ENCODE data around the gene TRPM5. TPM values are rescaled to one million over a fixed set of nuclear protein-coding genes. Genes with fewer than 3 reads are reported as not detected.

The TRPM5 gene
- total RNA-seq, 4 donors from 2014 or later: not detected

DNA sequence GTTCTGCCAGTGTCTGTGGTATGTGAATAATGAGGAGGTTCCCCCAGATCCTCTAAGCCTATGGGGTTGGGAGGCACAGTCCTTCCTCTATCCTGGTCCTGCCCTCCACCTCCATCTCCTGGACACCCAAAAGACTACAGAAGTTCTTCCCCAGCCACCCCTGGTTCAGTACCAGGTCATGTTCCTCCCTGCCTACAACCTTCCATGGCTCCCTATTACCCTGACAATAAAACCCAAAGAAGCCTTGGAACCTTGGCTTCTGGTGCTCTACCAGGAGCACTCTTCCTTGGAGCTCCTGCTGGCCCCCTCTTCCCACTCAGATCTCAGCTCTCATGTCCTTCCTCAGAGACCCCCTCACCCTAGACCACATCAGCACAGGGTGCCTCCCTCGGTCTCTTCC is 12.9 kb downstream of the TRPM5 start:
- no peak for DNase-seq
- no peaks in the 10 kb centered on the region for H3K36me3 ChIP-seq
- peaks cover 0 to 4% (median 0%) of the 10 kb centered on the region in 3 donors for H3K27me3 ChIP-seq
- no peaks in the 10 kb centered on the region for H3K9me3 ChIP-seq
- H3K4me1 ChIP-seq: no peaks in the 10 kb centered on the region
- ATAC-seq: no peak
- in situ Hi-C loops (cut with MboI; ENCODE audit: low sequenced_read_pairs in 4 of 4): loop anchor here in 2 of 4 donors (10.0 to 25.0 kb wide), 3 partner anchors 83 to 456 kb away; partner anchors contain the start of gene CDKN1C (in 1 of the 2)
- H3K4me3 ChIP-seq: no peak overlapping the region
- intact Hi-C loops (cut with DNase I; ENCODE audit: low total_unique reads): no loop called here
- no peak for TF ChIP-seq POLR2A (IDR thresholded peaks at IDR 0.05)
- TF ChIP-seq, protein P1, sequence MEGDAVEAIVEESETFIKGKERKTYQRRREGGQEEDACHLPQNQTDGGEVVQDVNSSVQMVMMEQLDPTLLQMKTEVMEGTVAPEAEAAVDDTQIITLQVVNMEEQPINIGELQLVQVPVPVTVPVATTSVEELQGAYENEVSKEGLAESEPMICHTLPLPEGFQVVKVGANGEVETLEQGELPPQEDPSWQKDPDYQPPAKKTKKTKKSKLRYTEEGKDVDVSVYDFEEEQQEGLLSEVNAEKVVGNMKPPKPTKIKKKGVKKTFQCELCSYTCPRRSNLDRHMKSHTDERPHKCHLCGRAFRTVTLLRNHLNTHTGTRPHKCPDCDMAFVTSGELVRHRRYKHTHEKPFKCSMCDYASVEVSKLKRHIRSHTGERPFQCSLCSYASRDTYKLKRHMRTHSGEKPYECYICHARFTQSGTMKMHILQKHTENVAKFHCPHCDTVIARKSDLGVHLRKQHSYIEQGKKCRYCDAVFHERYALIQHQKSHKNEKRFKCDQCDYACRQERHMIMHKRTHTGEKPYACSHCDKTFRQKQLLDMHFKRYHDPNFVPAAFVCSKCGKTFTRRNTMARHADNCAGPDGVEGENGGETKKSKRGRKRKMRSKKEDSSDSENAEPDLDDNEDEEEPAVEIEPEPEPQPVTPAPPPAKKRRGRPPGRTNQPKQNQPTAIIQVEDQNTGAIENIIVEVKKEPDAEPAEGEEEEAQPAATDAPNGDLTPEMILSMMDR (IDR thresholded peaks at IDR 0.05 in 4 of 5, conservative IDR thresholded peaks at IDR 0.05 in 1 of 5): no peak
- H3K27ac ChIP-seq: no peak overlapping the region

DNA sequence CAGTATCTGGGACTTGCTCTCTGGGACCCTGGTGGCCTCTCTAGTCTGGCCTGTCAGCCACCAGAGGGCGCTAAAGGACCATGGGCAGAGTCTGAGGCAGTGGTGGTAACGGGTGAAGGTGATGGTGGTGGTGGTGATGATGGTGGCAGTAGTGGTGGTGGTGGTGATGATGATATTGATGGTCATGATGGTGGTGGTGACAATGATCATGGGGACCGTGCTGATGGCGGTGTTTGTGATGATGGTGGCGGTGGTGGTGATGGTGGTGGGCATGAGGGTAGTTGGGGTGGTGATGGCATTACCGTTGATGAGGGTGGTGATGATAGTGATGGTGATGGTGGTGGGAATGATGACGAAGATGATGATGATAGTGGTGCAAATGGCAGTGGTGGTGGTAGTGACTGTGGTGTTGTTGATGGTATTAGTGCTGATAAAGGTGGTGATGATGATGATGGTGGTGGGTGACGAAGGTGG is 16.0 kb downstream of the TRPM5 start:
- no peaks in the 10 kb centered on the region for H3K36me3 ChIP-seq
- H3K27me3 ChIP-seq: no peaks in the 10 kb centered on the region
- ATAC-seq (peak in 1 of 2 donors; percentile 78), DNase-seq (peak in 1 of 2 donors; percentile 50)
- in situ Hi-C loops (cut with MboI; ENCODE audit: low sequenced_read_pairs in 4 of 4) (loop anchor here (5.0 to 25.0 kb wide), 9 partner anchors 104 to 466 kb away; partner anchors contain the start of gene CDKN1C (in 1 of the 4)), intact Hi-C loops (cut with DNase I; ENCODE audit: low total_unique reads) (loop anchor here (1.0 to 2.0 kb wide), 2 partner anchors 103 to 462 kb away; no protein-coding TSS in a partner anchor)
- no peak overlapping the region for H3K4me3 ChIP-seq
- no peaks in the 10 kb centered on the region for H3K9me3 ChIP-seq
- H3K27ac ChIP-seq: no peak overlapping the region
- TF ChIP-seq, protein P1 (IDR thresholded peaks at IDR 0.05 in 4 of 5, conservative IDR thresholded peaks at IDR 0.05 in 1 of 5): peak; percentile 66 to 88 (median 77)
- no peak for TF ChIP-seq POLR2A (IDR thresholded peaks at IDR 0.05)
- H3K4me1 ChIP-seq: no peaks in the 10 kb centered on the region

DNA sequence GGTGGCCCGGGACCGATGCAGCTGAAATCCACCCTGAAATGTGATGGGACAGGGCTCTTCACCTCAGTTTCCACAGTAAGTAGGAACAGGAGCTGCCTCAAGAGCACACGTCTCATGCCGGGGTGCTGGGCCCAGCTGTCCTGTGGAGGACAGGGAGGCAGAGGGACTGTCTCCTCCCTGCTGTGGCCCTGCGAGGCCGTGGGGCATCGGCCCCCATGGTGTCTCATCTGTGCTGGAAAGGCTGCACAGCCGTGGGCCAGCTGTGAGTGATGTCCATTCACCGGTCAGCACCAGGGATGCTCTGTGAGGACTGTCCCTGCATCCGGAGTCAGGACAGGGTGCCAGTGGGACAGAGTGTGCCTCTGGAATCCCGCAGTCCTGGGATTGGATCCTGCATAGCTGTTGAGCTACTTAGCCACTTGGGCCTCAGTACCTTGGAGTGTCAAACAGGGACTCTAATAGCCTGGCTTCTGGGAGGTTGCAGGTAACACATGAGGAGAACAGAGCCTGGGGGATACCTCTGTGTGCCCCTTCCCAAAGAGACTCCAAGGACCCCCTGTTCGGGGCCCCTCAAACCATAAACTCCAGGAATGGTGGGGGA is 16.5 kb downstream of the TRPM5 start:
- intact Hi-C loops (cut with DNase I; ENCODE audit: low total_unique reads) (loop anchor here (1.0 to 2.0 kb wide), 2 partner anchors 103 to 463 kb away; no protein-coding TSS in a partner anchor), in situ Hi-C loops (cut with MboI; ENCODE audit: low sequenced_read_pairs in 4 of 4) (loop anchor here (5.0 to 25.0 kb wide), 9 partner anchors 104 to 467 kb away; partner anchors contain the start of gene CDKN1C (in 1 of the 4))
- TF ChIP-seq, protein P1 (IDR thresholded peaks at IDR 0.05 in 4 of 5, conservative IDR thresholded peaks at IDR 0.05 in 1 of 5): no peak
- no peak for TF ChIP-seq POLR2A (IDR thresholded peaks at IDR 0.05)
- no peaks in the 10 kb centered on the region for H3K27me3 ChIP-seq
- H3K4me3 ChIP-seq: no peak overlapping the region
- H3K27ac ChIP-seq: no peak overlapping the region
- no peak for DNase-seq
- no peaks in the 10 kb centered on the region for H3K36me3 ChIP-seq
- H3K9me3 ChIP-seq: no peaks in the 10 kb centered on the region
- ATAC-seq: no peak
- no peaks in the 10 kb centered on the region for H3K4me1 ChIP-seq

DNA sequence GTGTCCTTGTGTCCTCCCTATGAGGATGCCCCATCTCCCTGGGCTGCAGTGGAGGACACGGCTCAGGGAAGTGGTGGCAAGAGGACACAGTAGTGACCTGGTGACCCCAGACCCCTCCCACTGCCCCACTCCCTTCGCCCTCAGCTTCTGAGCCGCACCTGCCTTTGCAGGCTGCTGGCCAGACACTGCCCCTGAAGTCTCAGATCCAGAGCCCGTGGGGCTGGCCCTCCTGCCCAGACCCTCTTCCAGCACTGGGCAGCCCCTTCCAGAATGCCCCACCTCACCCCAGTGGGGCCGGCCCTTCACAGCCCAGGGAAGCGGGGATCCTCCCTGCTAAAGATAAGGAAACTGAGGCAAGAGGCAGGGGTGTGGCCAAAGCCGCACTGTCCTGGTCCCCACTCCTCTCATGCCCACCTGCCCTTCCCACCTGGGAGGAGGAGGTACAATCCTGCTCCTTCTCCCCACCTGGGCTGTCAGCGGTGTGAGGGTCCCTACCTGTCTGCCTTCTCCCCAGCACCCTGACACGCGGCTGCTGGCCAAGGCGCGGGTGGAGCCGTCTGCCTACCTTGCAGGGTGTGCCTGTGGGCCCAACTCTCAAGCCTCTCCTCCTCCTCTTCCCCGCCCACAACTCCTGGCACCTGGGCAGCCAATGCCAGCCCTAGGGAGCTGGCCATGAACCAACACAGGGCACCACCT is 17.3 kb downstream of the TRPM5 start:
- in situ Hi-C loops (cut with MboI; ENCODE audit: low sequenced_read_pairs in 4 of 4) (loop anchor here (5.0 to 25.0 kb wide), 9 partner anchors 105 to 468 kb away; partner anchors contain the start of gene CDKN1C (in 1 of the 4)), intact Hi-C loops (cut with DNase I; ENCODE audit: low total_unique reads) (no loop called here)
- Histone ChIP-seq H3K4me1 (no peaks in the 10 kb centered on the region), H3K27ac (no peak overlapping the region), H3K9me3 (no peaks in the 10 kb centered on the region), H3K36me3 (no peaks in the 10 kb centered on the region), H3K27me3 (no peaks in the 10 kb centered on the region), H3K4me3 (no peak overlapping the region)
- ATAC-seq: no peak
- TF ChIP-seq, protein P1 (IDR thresholded peaks at IDR 0.05 in 4 of 5, conservative IDR thresholded peaks at IDR 0.05 in 1 of 5): no peak
- TF ChIP-seq POLR2A (IDR thresholded peaks at IDR 0.05): no peak
- DNase-seq: no peak

Measured in gastrocnemius medialis (tissue), 4 donors.